Transverse colon (tissue), 4 donors: ENCODE data around the gene BICDL2. TPM values are rescaled to one million over a fixed set of nuclear protein-coding genes. Genes with fewer than 3 reads are reported as not detected.

Source experiments
- DNase-seq: peaks from one replicate; pipeline ENCODE4 v3.0.0-alpha.2; 2019
- H3K27ac ChIP-seq, 4 donors: fragments of 200-600 bp; sonication (generic); 2 replicates each; pipeline ENCODE4 v1.5.1; 2016 to 2018; ENCODE audit warnings: inconsistent platforms in 4 of 4
- H3K27me3 ChIP-seq: fragments of 200-600 bp; sonication (generic); 2 replicates; pipeline ENCODE4 v1.5.1; 2017; ENCODE audit warnings: inconsistent platforms
- H3K36me3 ChIP-seq, 4 donors: fragments of 200-600 bp; sonication (generic); 2 replicates each; pipeline ENCODE4 v1.5.1; 2017 to 2019; ENCODE audit warnings: inconsistent platforms in 4 of 4
- H3K4me1 ChIP-seq, 4 donors: fragments of 200-600 bp; sonication (generic); 2 replicates each; pipeline ENCODE4 v1.5.1; 2017 to 2020; ENCODE audit warnings: inconsistent platforms in 4 of 4
- H3K4me3 ChIP-seq, 4 donors: fragments of 200-600 bp; sonication (generic); 1 replicate in 1 of 4; 2 replicates in 3 of 4; pipeline versions ENCODE4 v1.5.1 to v1.6.1; 2017 to 2019; ENCODE audit warnings: inconsistent platforms in 4 of 4
- H3K9me3 ChIP-seq, 2 donors: fragments of 200-600 bp; sonication (generic); 2 replicates each; pipeline ENCODE4 v1.5.1; 2017 to 2019; ENCODE audit warnings: inconsistent platforms in 2 of 2
- CTCF ChIP-seq, 5 experiments: fragments of 200-600 bp in 3 of 5; fragments of 450-650 bp in 2 of 5; sonication (generic) in 3 of 5; IDR thresholded peaks; 1 replicate in 2 of 5; 2 replicates in 3 of 5; pipeline ENCODE4 v1.5.1; 2016 to 2017; ENCODE audit warnings: antibody characterized with exemption in 5 of 5, inconsistent platforms in 3 of 5, mild to moderate bottlenecking in 2 of 5, moderate library complexity in 1 of 5
- EP300 ChIP-seq: sonication (generic); formaldehyde crosslinking; IDR thresholded peaks from one replicate; pipeline ENCODE4 v1.6.1; 2017; ENCODE audit warnings: antibody characterized with exemption, low read depth
- POLR2A ChIP-seq: fragments of 450-650 bp; IDR thresholded peaks from one replicate; pipeline ENCODE4 v1.6.1; 2016; ENCODE audit warnings: antibody characterized with exemption, mild to moderate bottlenecking, moderate library complexity
- POLR2AphosphoS5 ChIP-seq, 3 donors: sonication (generic); formaldehyde crosslinking; IDR thresholded peaks; one replicate each; pipeline ENCODE4 v1.6.1; 2016; ENCODE audit warnings: antibody characterized with exemption in 3 of 3
- WGBS, 2 donors: methylation state at CpG; one replicate each; pipeline ENCODE4 v1.1.5; 2018; ENCODE audit warnings: low coverage in 1 of 2; 5-methylcytosine and 5-hydroxymethylcytosine counted together
- in situ Hi-C, 4 donors: fragments of 200-750 bp; cut with MboI; loops; one replicate each; pipeline versions ENCODE4 v1.15.0 to v1.15.1; 2017; ENCODE audit warnings: low sequenced_read_pairs in 3 of 4, low pct_ligation_motif_present in 1 of 4, low pct_unique_long_range_greater_than_20kb in 1 of 4
- intact Hi-C: fragments of 100-400 bp; cut with DNase I; formaldehyde crosslinking; loops from one replicate; pipeline ENCODE4 v1.15.1; 2023; ENCODE audit warnings: low total_unique reads
- total RNA-seq, 4 donors: library from RNA; depleted of rRNA; stranded (reverse); fragments of >200 nt; gene quantifications; one replicate each; pipeline ENCODE4 v1.1.0, GENCODE V29; 2016

BICDL2 gene
- total RNA-seq, 4 donors from 2014 or later, result 123 to 357 (median 167) TPM

- intact Hi-C loops, result no loop called here
- peaks cover 21% of the 10 kb centered on the region for H3K27me3 ChIP-seq
- no peak for DNase-seq
- no peaks in the 10 kb centered on the region for H3K9me3 ChIP-seq
- no peaks in the 10 kb centered on the region for H3K36me3 ChIP-seq
- in situ Hi-C loops, result no loop called here
- peak overlapping the region; percentile 92 to 94 (median 93) for H3K27ac ChIP-seq
- H3K4me3 ChIP-seq, result peak overlapping the region; percentile 2 to 66 (median 52)
- peaks cover 24 to 52% (median 43%) of the 10 kb centered on the region in 4 donors for H3K4me1 ChIP-seq
- TF ChIP-seq POLR2AphosphoS5 (IDR thresholded peaks at IDR 0.05) (no peak), EP300 (no peak), POLR2A (no peak), CTCF (IDR thresholded peaks at IDR 0.05) (no peak)
- WGBS, 2 donors, result 36% methylated on average over 37 of the region's 40 CpGs; no CpG with 5 or more reads in 1 of the 2 donors
Observed at GRCh38 chr16:3019594-3020246, 17.0 kb downstream of the BICDL2 start.

- Histone ChIP-seq H3K27me3 (peaks cover 32% of the 10 kb centered on the region), H3K36me3 (no peaks in the 10 kb centered on the region), H3K9me3 (no peaks in the 10 kb centered on the region), H3K27ac (no peak within 1 kb of the TSS), H3K4me1 (peaks cover 20 to 38% (median 32%) of the 10 kb centered on the region in 4 donors), H3K4me3 (no peak within 1 kb of the TSS)
- 20% methylated on average over 32 of the region's 52 CpGs; no CpG with 5 or more reads in 1 of the 2 donors for WGBS, 2 donors
- intact Hi-C loops (no loop called here), in situ Hi-C loops (no loop called here)
- DNase-seq, result peak; percentile 32
- TF ChIP-seq EP300, result no peak
- no peak for TF ChIP-seq CTCF (IDR thresholded peaks at IDR 0.05)
- TF ChIP-seq POLR2A, result no peak
- TF ChIP-seq POLR2AphosphoS5 (IDR thresholded peaks at IDR 0.05), result no peak
Observed at GRCh38 chr16:3017794-3018506, 18.8 kb downstream of the BICDL2 start, which contains the start of gene CLDN6. CLDN6 (minus strand) TSS chr16:3018183; CDS start chr16:3016021, 2,162 bp downstream.

GRCh38 chr16:3017344-3017743, 19.4 kb downstream of the BICDL2 start:
- no peak for DNase-seq
- no peak for TF ChIP-seq POLR2A
- no peak for TF ChIP-seq POLR2AphosphoS5 (IDR thresholded peaks at IDR 0.05)
- TF ChIP-seq CTCF (IDR thresholded peaks at IDR 0.05), result no peak
- TF ChIP-seq EP300, result no peak
- in situ Hi-C loops (no loop called here), intact Hi-C loops (no loop called here)
- Histone ChIP-seq H3K27ac (no peak overlapping the region), H3K4me3 (no peak overlapping the region), H3K4me1 (peaks cover 14 to 37% (median 26%) of the 10 kb centered on the region in 4 donors), H3K36me3 (no peaks in the 10 kb centered on the region), H3K27me3 (peaks cover 39% of the 10 kb centered on the region), H3K9me3 (no peaks in the 10 kb centered on the region)
- WGBS, 2 donors, result 70% methylated on average over 19 of the region's 20 CpGs; no CpG with 5 or more reads in 1 of the 2 donors

- Histone ChIP-seq H3K27ac (no peak overlapping the region), H3K36me3 (no peaks in the 10 kb centered on the region), H3K4me1 (peaks cover 3 to 28% (median 13%) of the 10 kb centered on the region in 4 donors), H3K4me3 (no peak overlapping the region), H3K27me3 (peaks cover 47% of the 10 kb centered on the region), H3K9me3 (no peaks in the 10 kb centered on the region)
- no peak for DNase-seq
- intact Hi-C loops, result no loop called here
- 81 to 100% methylated on average over 3 to 12 of the region's 13 CpGs for WGBS, 2 donors
- TF ChIP-seq POLR2A (no peak), POLR2AphosphoS5 (IDR thresholded peaks at IDR 0.05) (no peak), EP300 (no peak), CTCF (IDR thresholded peaks at IDR 0.05) (no peak)
- in situ Hi-C loops, result no loop called here
Observed at GRCh38 chr16:3015865-3016521, 20.8 kb downstream of the BICDL2 start.
